ENCODE data around the gene PAPSS2. TPM values are rescaled to one million over a fixed set of nuclear protein-coding genes. Genes with fewer than 3 reads are reported as not detected.

PAPSS2 gene
- total RNA-seq, 1 donor from 2014 or later: 61.5 TPM

DNA sequence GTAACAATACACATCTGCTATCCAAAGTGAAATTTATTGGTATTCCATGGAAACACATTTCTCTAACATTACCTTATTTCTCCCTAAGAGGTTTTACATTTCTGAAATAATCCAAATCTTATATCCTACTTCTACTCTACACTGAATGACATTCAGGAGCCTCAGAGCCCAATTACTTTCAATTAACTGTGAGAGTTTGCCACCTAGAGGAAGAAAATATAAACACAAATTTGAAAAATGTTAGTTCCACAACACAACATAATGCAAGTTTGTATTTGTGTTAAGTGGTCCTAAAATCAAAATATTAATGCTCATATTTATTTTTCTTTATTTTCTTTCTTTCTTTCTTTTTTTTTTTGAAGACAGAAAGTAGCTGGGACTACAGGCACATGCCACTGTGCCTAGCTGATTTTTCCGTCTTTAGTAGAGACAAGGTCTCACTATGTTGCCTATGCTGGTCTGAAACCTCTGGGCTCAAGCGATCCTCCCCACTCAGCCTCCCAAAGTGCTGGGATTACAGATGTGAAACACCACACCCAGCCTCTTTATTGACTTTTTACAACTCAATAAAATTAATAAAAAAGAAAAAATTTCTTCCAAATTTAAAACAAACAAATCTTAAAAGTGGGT lies 112.3 kb downstream of the PAPSS2 start:
- peaks cover 24% of the 10 kb centered on the region for H3K4me1 Mint-ChIP-seq (ENCODE audit: low read depth)
- H3K27ac Mint-ChIP-seq (ENCODE audit: unreplicated experiment): no peak overlapping the region

GRCh38 chr10:87775766-87776165 lies 116.1 kb downstream of the PAPSS2 start:
- H3K9me3 Mint-ChIP-seq (ENCODE audit: low read depth): no peaks in the 10 kb centered on the region
- peak overlapping the region; percentile 17 for H3K4me3 Mint-ChIP-seq (ENCODE audit: unreplicated experiment)
- peak overlapping the region; percentile 92 for H3K27ac Mint-ChIP-seq (ENCODE audit: unreplicated experiment)
- no peaks in the 10 kb centered on the region for H3K27me3 Mint-ChIP-seq (ENCODE audit: low read depth)
- H3K4me1 Mint-ChIP-seq (ENCODE audit: low read depth): peaks cover 10% of the 10 kb centered on the region
- no peak for TF ChIP-seq CTCF (IDR thresholded peaks at IDR 0.05)
- DNase-seq (ENCODE audit: low spot score): no peak
- peaks cover 6% of the 10 kb centered on the region for H3K36me3 Mint-ChIP-seq (ENCODE audit: low read depth)

More for the DNA sequence above, 112.3 kb downstream of the PAPSS2 start:
- H3K9me3 Mint-ChIP-seq (ENCODE audit: low read depth): no peaks in the 10 kb centered on the region
- H3K4me3 Mint-ChIP-seq (ENCODE audit: unreplicated experiment): no peak overlapping the region
- no peak for DNase-seq (ENCODE audit: low spot score)
- no peaks in the 10 kb centered on the region for H3K27me3 Mint-ChIP-seq (ENCODE audit: low read depth)
- H3K36me3 Mint-ChIP-seq (ENCODE audit: low read depth): peaks cover 11% of the 10 kb centered on the region
- TF ChIP-seq CTCF (IDR thresholded peaks at IDR 0.05): peak; percentile 85

- Mint-ChIP-seq H3K27ac (ENCODE audit: unreplicated experiment) (peak overlapping the region; percentile 92), H3K4me3 (ENCODE audit: unreplicated experiment) (no peak overlapping the region), H3K27me3 (ENCODE audit: low read depth) (no peaks in the 10 kb centered on the region), H3K9me3 (ENCODE audit: low read depth) (no peaks in the 10 kb centered on the region), H3K4me1 (ENCODE audit: low read depth) (peaks cover 10% of the 10 kb centered on the region), H3K36me3 (ENCODE audit: low read depth) (peaks cover 6% of the 10 kb centered on the region)
- TF ChIP-seq CTCF (IDR thresholded peaks at IDR 0.05): no peak
- no peak for DNase-seq (ENCODE audit: low spot score)
Measured at GRCh38 chr10:87776328-87776727, 116.7 kb downstream of the PAPSS2 start.

DNA sequence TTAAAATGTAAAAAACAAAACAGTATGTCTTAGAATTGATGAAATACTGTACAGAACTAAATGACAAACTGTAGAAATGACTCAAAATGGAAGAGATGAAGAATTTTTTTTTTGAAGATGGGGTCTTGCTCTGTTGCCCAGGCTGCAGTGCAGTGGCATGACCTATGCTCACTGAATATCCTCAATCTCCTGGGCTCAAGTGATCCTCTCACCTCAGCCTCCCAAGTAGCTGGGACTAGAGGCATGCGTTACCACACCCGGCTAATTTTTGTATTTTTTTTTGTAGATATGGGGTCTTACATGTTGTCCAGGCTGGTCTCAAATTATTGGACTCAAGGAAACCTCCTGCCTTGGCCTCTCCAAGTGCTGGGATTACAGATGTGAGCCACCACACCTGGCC lies 121.9 kb downstream of the PAPSS2 start:
- TF ChIP-seq CTCF (IDR thresholded peaks at IDR 0.05): no peak
- Mint-ChIP-seq H3K27me3 (ENCODE audit: low read depth) (no peaks in the 10 kb centered on the region), H3K36me3 (ENCODE audit: low read depth) (peaks cover 11% of the 10 kb centered on the region), H3K9me3 (ENCODE audit: low read depth) (no peaks in the 10 kb centered on the region), H3K4me3 (ENCODE audit: unreplicated experiment) (no peak overlapping the region), H3K4me1 (ENCODE audit: low read depth) (peaks cover 4% of the 10 kb centered on the region), H3K27ac (ENCODE audit: unreplicated experiment) (no peak overlapping the region)
- DNase-seq (ENCODE audit: low spot score): no peak

DNA sequence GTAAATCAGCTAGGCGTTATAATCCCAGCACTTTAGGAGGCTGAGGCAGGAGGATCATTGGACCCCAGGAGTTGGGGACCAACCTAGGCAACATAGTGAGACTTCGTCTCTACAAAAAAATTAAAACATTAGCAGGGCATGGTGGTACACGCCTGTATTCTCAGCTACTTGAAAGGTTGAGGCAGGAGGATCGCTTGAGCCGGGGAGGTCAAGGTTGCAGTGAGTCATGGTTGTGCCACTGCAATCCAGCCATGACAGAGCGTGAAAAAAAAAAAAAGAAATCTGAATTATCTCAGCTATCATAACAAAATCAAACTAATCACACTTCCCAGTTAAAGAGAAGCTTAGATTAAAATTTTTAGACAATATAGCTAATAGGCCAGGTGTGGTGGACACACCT lies 123.0 kb downstream of the PAPSS2 start:
- peak overlapping the region; percentile 83 for H3K27ac Mint-ChIP-seq (ENCODE audit: unreplicated experiment)
- no peak for DNase-seq (ENCODE audit: low spot score)
- H3K4me1 Mint-ChIP-seq (ENCODE audit: low read depth): peaks cover 4% of the 10 kb centered on the region
- no peak overlapping the region for H3K4me3 Mint-ChIP-seq (ENCODE audit: unreplicated experiment)
- TF ChIP-seq CTCF (IDR thresholded peaks at IDR 0.05): no peak
- H3K9me3 Mint-ChIP-seq (ENCODE audit: low read depth): no peaks in the 10 kb centered on the region
- H3K36me3 Mint-ChIP-seq (ENCODE audit: low read depth): peaks cover 8% of the 10 kb centered on the region
- no peaks in the 10 kb centered on the region for H3K27me3 Mint-ChIP-seq (ENCODE audit: low read depth)

Data from chondrocyte (in vitro differentiated cells).